ENCODE results near the gene SCPEP1. TPM values are rescaled to one million over a fixed set of nuclear protein-coding genes. Genes with fewer than 3 reads are reported as not detected.
A peak's percentile ranks its signal among the peaks of the same experiment; 100 is the strongest.
"Not testable (repeated sequence)": the region's sequence is repeated elsewhere in the genome, so short reads cannot be mapped to it uniquely, and the experiment has no call there.

Gene SCPEP1
- total RNA-seq, 2 experiments from 2014 or later, result 9.7 to 14.8 TPM

GRCh38 chr17:56938206-56938605 lies 39.7 kb upstream of the SCPEP1 start:
- Mint-ChIP-seq H3K36me3 (ENCODE audit: low read depth) (peaks cover 57% of the 10 kb centered on the region), H3K4me1 (peaks cover 17% of the 10 kb centered on the region)
- POLR2A ChIA-PET; H3K9me3 Mint-ChIP-seq (ENCODE audit: low read depth); H3K4me3 Mint-ChIP-seq; H3K27me3 Mint-ChIP-seq; H3K27ac Mint-ChIP-seq; intact Hi-C loops (cut with DNase I, micrococcal nuclease): not testable (repeated sequence)
- DNase-seq (peak; percentile 31), ATAC-seq (peak; percentile 47)
- CTCF ChIA-PET, result interaction anchor here (0.9 to 1.0 kb wide), 2 partner anchors 28 to 43 kb away, joined by 3 to 4 read pairs; no protein-coding TSS in a partner anchor

DNA sequence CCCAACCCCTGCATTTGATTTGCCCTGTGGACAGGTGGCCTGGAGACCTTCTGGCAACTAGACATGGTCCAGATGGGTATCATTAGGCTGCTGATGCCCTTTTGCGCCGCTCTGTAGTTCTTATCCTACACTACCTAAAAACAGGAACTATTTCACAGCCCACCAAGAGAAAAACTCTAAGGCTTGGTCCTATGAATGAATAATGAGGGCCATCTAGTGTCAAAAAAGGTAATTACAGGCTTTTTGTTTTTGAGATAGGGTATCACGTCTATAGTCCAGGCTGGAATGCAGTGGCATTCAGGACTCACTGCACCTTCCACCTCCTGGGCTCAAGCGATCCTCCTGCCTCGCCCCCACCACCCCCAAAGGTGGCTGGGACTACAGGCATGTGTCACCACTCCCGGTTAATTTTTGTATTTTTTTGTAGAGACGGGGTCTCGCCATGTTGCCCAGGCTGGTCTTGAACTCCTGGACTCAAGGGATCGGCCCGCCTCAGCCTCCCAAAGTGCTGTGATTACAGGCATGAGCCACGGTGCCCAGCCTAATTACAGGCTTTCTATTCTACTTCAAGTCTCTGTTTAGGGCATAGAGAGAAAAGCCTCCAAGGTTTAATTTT lies 38.0 kb upstream of the SCPEP1 start:
- POLR2A ChIA-PET, result interaction anchor here (0.7 kb wide), 1 partner anchor 122 kb away, joined by 3 read pairs; no protein-coding TSS in a partner anchor
- Mint-ChIP-seq H3K27me3 (no peaks in the 10 kb centered on the region), H3K4me1 (peaks cover 22% of the 10 kb centered on the region), H3K9me3 (ENCODE audit: low read depth) (no peaks in the 10 kb centered on the region), H3K27ac (no peak overlapping the region), H3K36me3 (ENCODE audit: low read depth) (peaks cover 57% of the 10 kb centered on the region), H3K4me3 (no peak overlapping the region)
- intact Hi-C loops (cut with DNase I, micrococcal nuclease), result loop anchor here (1.0 kb wide), 4 partner anchors 26 to 121 kb away; partner anchors contain the start of genes C17orf67 (in 1 of the 2) and TRIM25 (in 1 of the 2)
- CTCF ChIA-PET, result interaction anchor here (0.5 to 1.4 kb wide), 33 partner anchors 8 to 126 kb away, joined by 3 to 15 read pairs (median 4); partner anchors contain the start of gene TRIM25
- no peak for DNase-seq
- ATAC-seq, result peak; percentile 64

- Mint-ChIP-seq H3K4me3 (no peak overlapping the region), H3K36me3 (ENCODE audit: low read depth) (peaks cover 48% of the 10 kb centered on the region), H3K4me1 (peaks cover 9% of the 10 kb centered on the region), H3K9me3 (ENCODE audit: low read depth) (no peaks in the 10 kb centered on the region), H3K27me3 (no peaks in the 10 kb centered on the region), H3K27ac (peak overlapping the region; percentile 37)
- DNase-seq (peak; percentile 51), ATAC-seq (peak; percentile 69)
- ChIA-PET CTCF (interaction anchor here (1.2 to 2.9 kb wide), 4 partner anchors 11 to 124 kb away, joined by 3 to 7 read pairs (median 4); no protein-coding TSS in a partner anchor), POLR2A (interaction anchor here (0.8 to 1.2 kb wide), 2 partner anchors 8 to 109 kb away, joined by 3 read pairs; no protein-coding TSS in a partner anchor)
- intact Hi-C loops (cut with DNase I, micrococcal nuclease), result no loop called here
Observed at GRCh38 chr17:56943505-56944125, 34.3 kb upstream of the SCPEP1 start.

DNA sequence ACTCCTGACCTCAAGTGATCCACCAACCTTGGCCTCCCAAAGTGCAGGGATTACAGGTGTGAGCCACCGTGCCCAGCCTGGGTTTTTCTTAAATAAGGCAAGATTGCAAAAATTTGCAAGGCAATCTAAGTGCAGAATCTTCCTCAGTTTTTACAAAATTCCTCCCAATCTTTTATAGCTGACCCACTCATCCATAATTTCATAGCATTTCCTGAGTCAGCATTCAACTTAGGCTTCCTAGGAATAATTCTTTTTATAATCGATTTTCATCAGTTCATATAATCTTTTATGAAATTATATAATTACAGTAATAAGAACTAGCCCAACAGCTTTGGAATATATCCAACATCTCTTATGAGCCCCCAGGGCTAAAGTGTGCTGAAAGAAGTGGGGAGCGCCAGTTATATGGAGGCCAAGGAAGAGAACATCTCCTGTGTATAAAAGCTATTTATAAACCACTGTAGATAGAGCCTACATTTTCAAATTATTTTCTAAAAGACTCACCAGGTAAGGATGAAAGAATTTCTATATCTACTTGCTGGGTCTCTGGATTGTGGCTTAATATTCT lies 31.9 kb upstream of the SCPEP1 start:
- H3K4me1 Mint-ChIP-seq, result peaks cover 9% of the 10 kb centered on the region
- ChIA-PET CTCF (interaction anchor here (0.8 to 1.0 kb wide), 2 partner anchors 15 to 55 kb away, joined by 3 read pairs; partner anchors contain the start of gene COIL), POLR2A (no interaction called here)
- H3K27me3 Mint-ChIP-seq, result no peaks in the 10 kb centered on the region
- H3K36me3 Mint-ChIP-seq (ENCODE audit: low read depth), result peaks cover 53% of the 10 kb centered on the region
- intact Hi-C loops (cut with DNase I, micrococcal nuclease), result no loop called here
- ATAC-seq, result no peak
- no peak overlapping the region for H3K27ac Mint-ChIP-seq
- H3K4me3 Mint-ChIP-seq, result no peak overlapping the region
- H3K9me3 Mint-ChIP-seq (ENCODE audit: low read depth), result no peaks in the 10 kb centered on the region
- no peak for DNase-seq

DNA sequence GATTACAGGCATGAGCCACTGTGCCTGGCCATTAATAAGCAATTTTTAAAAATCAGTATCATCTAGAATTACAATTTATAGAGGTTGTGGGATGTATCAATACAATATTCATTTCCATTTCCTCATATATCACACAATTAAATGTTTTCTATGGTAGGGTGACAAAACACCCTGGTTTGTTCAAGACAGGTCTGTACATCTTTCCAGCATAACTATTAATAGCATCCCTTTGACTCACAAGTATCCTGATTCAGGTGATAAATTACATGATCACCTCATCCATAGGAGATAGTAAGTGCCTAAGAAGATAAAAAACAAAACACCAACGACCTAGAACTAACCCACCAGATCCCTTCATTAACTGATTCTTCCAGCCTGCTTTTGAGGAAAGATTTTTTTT lies 30.2 kb upstream of the SCPEP1 start:
- POLR2A ChIA-PET, result no interaction called here
- H3K4me1 Mint-ChIP-seq, result peaks cover 9% of the 10 kb centered on the region
- CTCF ChIA-PET, result no interaction called here
- DNase-seq, result no peak
- H3K27me3 Mint-ChIP-seq, result no peaks in the 10 kb centered on the region
- intact Hi-C loops (cut with DNase I, micrococcal nuclease), result no loop called here
- peaks cover 41% of the 10 kb centered on the region for H3K36me3 Mint-ChIP-seq (ENCODE audit: low read depth)
- H3K4me3 Mint-ChIP-seq, result no peak overlapping the region
- no peak overlapping the region for H3K27ac Mint-ChIP-seq
- no peak for ATAC-seq
- no peaks in the 10 kb centered on the region for H3K9me3 Mint-ChIP-seq (ENCODE audit: low read depth)

DNA sequence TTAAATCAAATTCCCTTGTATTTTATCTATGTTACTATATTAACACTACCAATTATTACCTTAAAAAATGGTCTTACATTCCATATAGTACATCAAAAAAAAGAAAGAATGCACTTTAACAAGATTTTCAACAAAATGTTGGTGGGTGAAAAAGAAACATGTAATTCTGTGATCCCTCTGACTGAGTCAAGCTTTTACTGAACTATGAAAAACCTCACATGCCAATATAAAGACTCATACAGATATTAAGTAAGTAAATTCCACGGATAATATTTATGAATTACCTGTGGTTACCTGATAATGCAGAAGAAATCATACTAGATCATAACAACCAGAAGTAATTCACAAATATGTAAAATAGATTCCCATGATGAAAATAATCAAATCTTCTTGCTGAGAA lies 29.4 kb upstream of the SCPEP1 start:
- POLR2A ChIA-PET, result no interaction called here
- Mint-ChIP-seq H3K36me3 (ENCODE audit: low read depth) (peaks cover 35% of the 10 kb centered on the region), H3K4me3 (no peak overlapping the region), H3K9me3 (ENCODE audit: low read depth) (no peaks in the 10 kb centered on the region), H3K27me3 (no peaks in the 10 kb centered on the region), H3K4me1 (peaks cover 6% of the 10 kb centered on the region), H3K27ac (no peak overlapping the region)
- no peak for ATAC-seq
- CTCF ChIA-PET, result interaction anchor here (1.1 to 1.2 kb wide), 2 partner anchors 8 to 9 kb away, joined by 3 to 4 read pairs; no protein-coding TSS in a partner anchor
- no peak for DNase-seq
- intact Hi-C loops (cut with DNase I, micrococcal nuclease), result no loop called here

GRCh38 chr17:56949595-56949994 lies 28.3 kb upstream of the SCPEP1 start:
- Mint-ChIP-seq H3K9me3 (ENCODE audit: low read depth) (no peaks in the 10 kb centered on the region), H3K4me3 (no peak overlapping the region), H3K27me3 (no peaks in the 10 kb centered on the region), H3K36me3 (ENCODE audit: low read depth) (peaks cover 29% of the 10 kb centered on the region), H3K27ac (peak overlapping the region; percentile 5), H3K4me1 (no peaks in the 10 kb centered on the region)
- ATAC-seq, result no peak
- ChIA-PET POLR2A (no interaction called here), CTCF (interaction anchor here (1.1 to 1.2 kb wide), 3 partner anchors 9 to 130 kb away, joined by 3 to 4 read pairs (median 3); no protein-coding TSS in a partner anchor)
- no peak for DNase-seq
- intact Hi-C loops (cut with DNase I, micrococcal nuclease), result no loop called here

DNA sequence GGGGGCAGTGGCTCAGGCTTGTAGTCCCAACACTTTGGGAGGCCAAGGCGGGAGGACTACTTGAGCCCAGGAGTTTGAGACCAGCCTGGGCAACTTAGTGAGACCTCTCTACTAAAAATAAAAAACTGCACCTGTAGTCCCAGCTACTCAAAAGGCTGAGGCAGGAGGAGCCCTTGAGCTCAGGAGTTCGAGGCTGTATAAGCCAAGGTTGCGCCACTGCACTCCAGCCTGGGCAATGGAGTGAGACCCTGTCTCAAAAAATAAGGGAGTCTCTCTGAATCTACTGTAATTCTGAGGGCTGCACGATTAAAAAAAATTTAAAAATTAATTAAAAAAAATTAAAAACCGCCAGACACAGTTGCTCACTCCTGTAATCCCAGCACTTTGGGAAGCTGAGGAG lies 20.9 kb upstream of the SCPEP1 start:
- Mint-ChIP-seq H3K27ac (no peak overlapping the region), H3K4me1 (peaks cover 23% of the 10 kb centered on the region), H3K4me3 (no peak overlapping the region), H3K36me3 (ENCODE audit: low read depth) (peaks cover 2% of the 10 kb centered on the region), H3K9me3 (ENCODE audit: low read depth) (no peaks in the 10 kb centered on the region), H3K27me3 (no peaks in the 10 kb centered on the region)
- intact Hi-C loops (cut with DNase I, micrococcal nuclease), result no loop called here
- ATAC-seq (no peak), DNase-seq (no peak)
- CTCF ChIA-PET, result interaction anchor here (1.0 kb wide), 1 partner anchor 362 kb away, joined by 6 read pairs; no protein-coding TSS in a partner anchor
- POLR2A ChIA-PET, result no interaction called here

DNA sequence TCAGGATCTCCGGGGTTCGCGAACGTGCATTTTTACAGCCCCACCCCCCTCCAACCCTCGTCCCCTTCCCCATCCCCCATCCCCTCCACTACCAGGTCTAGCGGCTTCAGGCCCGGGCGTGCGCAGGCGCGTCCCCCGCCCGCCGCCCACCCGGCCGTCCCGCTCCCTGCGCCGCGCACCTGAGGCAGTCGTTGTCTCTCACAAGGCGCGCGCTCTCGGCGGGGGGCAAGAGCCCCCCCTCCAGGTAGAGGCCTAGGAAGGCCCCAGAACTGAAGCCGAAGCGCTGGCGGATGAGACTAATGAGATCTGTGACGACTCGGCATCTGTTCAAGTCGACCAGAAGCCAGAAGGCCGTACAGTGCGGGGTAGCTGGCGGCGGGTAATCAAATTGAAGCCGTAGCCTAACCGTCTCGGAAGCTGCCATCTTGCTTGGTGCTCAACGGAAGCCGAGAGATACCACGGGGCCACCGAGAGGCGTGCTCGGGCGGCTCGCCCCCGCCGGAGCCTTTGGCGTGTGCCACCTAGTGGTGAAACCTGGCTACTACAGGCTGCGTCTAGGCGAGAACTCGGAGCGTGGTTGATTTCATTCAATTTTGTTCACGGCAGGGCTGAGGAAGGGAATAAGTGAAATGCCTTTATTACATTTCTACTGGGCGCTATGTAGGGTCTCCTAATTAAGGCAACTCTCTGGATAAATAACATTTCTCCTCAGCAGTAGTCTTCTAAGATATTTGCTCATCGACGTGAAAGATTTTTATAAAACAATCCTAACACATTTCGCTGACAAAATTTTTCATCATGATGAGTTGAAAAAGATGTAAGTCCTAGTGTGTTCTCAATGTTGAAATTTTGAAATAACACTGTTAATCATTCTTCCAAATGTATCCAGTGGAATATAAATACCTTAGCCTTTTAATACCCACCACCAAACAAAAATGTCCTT lies 17.1 kb upstream of the SCPEP1 start, which contains the start of gene COIL:
Gene COIL (minus strand): TSS at position 455 of the 943 bp plus-strand sequence. CDS start 31 bp downstream, at position 424.
- Mint-ChIP-seq H3K27ac (peak within 1 kb of the TSS; percentile 81), H3K9me3 (ENCODE audit: low read depth) (no peaks in the 10 kb centered on the region), H3K4me3 (peak within 1 kb of the TSS; percentile 78), H3K27me3 (no peaks in the 10 kb centered on the region), H3K4me1 (peaks cover 23% of the 10 kb centered on the region), H3K36me3 (ENCODE audit: low read depth) (peaks cover 2% of the 10 kb centered on the region)
- ChIA-PET POLR2A (interaction anchor here (0.5 to 1.9 kb wide), 3 partner anchors 18 to 127 kb away, joined by 3 to 6 read pairs (median 3); partner anchors contain the start of genes C17orf67, DGKE and SCPEP1), CTCF (interaction anchor here (0.6 to 1.9 kb wide), 10 partner anchors 8 to 124 kb away, joined by 3 to 16 read pairs (median 4); no protein-coding TSS in a partner anchor)
- ATAC-seq, result peak; percentile 98
- DNase-seq, result peak; percentile 97
- intact Hi-C loops (cut with DNase I, micrococcal nuclease), result loop anchor here (1.0 to 5.0 kb wide), 9 partner anchors 17 to 369 kb away; partner anchors contain the start of genes C17orf67 (in 2 of the 2), SCPEP1 (in 2 of the 2), AKAP1 (in 1 of the 2) and DGKE (in 1 of the 2)

DNA sequence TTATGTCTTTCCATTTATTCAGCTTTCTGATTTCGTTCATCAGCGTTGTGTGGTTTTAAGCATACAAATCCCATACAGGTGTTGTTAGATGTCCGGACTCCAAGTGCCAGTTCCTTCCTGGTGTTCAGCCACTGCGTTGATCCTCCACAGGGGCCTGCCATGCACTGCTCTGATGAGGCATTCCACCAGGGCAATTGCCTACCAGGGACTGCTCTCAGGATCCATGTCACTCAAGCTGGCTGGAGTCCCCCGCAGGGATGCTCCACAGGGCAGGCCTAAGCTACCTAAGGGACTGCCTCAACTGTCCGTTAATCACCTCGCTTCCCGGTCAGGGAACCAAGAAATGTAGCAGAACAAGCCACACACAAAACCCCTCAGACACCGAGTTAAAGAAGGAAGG lies 12.7 kb upstream of the SCPEP1 start:
- H3K27me3 Mint-ChIP-seq; CTCF ChIA-PET; POLR2A ChIA-PET; H3K9me3 Mint-ChIP-seq (ENCODE audit: low read depth); ATAC-seq; H3K36me3 Mint-ChIP-seq (ENCODE audit: low read depth); H3K27ac Mint-ChIP-seq; DNase-seq; H3K4me3 Mint-ChIP-seq; H3K4me1 Mint-ChIP-seq; intact Hi-C loops (cut with DNase I, micrococcal nuclease): not testable (repeated sequence)

Data from activated CD4-positive, alpha-beta T cell treated with anti-CD3 and anti-CD28 coated beads for 36 hours (primary cell).